PC-3 (cell line): ENCODE measurements around the gene FOXI3. TPM values are rescaled to one million over a fixed set of nuclear protein-coding genes. Genes with fewer than 3 reads are reported as not detected.
"Not testable (repeated sequence)": the region's sequence is repeated elsewhere in the genome, so short reads cannot be mapped to it uniquely, and the experiment has no call there.

Experiments
- ATAC-seq: fragments of 200-7000 bp; cut with Tn5 transposase; 2 replicates; pipeline ENCODE4 v1.9.1; 2020; ENCODE audit warnings: mild to moderate bottlenecking, moderate library complexity
- BruUV-seq: library from RNA; stranded (reverse); fragments of 400-500 nt; replicated peaks from 2 replicates; lab custom pipeline; 2021; lab: Mats Ljungman, UMichigan
- CTCF ChIA-PET: fragments of 300-600 bp; sonication (Branson Sonifier 250); formaldehyde crosslinking; loops from one replicate; lab custom pipeline; 2022; ENCODE audit warnings: antibody characterized with exemption; lab: Charles Lee
- POLR2A ChIA-PET: fragments of 300-600 bp; sonication (Branson Sonifier 250); formaldehyde crosslinking; loops from one replicate; lab custom pipeline; 2022; ENCODE audit warnings: antibody characterized with exemption; ENCODE audit not compliant: unreplicated experiment; lab: Charles Lee
- DNase-seq: peaks from one replicate; pipeline ENCODE4 v3.0.0-alpha.2; 2015
- H2AFZ ChIP-seq: fragments of 300-600 bp; sonication (generic); 2 replicates; pipeline ENCODE4 v1.6.0; 2016; ENCODE audit warnings: antibody characterized with exemption, low read length
- H3F3A ChIP-seq: fragments of 300-600 bp; sonication (generic); one replicate; pipeline ENCODE4 v1.6.0; 2017; ENCODE audit warnings: antibody characterized with exemption, low read length, control low read depth, mild to moderate bottlenecking; ENCODE audit not compliant: unreplicated experiment
- H3K27ac ChIP-seq: fragments of 300-600 bp; sonication (generic); 2 replicates; pipeline ENCODE4 v1.5.1; 2016; ENCODE audit warnings: mild to moderate bottlenecking, low read length
- H3K27me3 ChIP-seq: fragments of 300-600 bp; sonication (generic); 2 replicates; pipeline ENCODE4 v1.6.1; 2016; ENCODE audit warnings: low read length, mixed read lengths
- H3K36me3 ChIP-seq: fragments of 300-600 bp; sonication (generic); 2 replicates; pipeline ENCODE4 v1.6.1; 2016; ENCODE audit warnings: low read depth, mixed run types, low read length, mixed read lengths
- H3K4me1 ChIP-seq: fragments of 300-600 bp; sonication (generic); 2 replicates; pipeline ENCODE4 v1.5.1; 2016; ENCODE audit warnings: low read length; ENCODE audit not compliant: insufficient read depth
- H3K4me2 ChIP-seq: fragments of 300-600 bp; sonication (generic); 2 replicates; pipeline ENCODE4 v1.6.0; 2016; ENCODE audit warnings: low read length
- H3K4me3 ChIP-seq: fragments of 300-600 bp; sonication (generic); 2 replicates; pipeline ENCODE4 v1.5.1; 2016; ENCODE audit warnings: mild to moderate bottlenecking, low read length, mixed read lengths
- H3K79me2 ChIP-seq: fragments of 300-600 bp; sonication (generic); 2 replicates; pipeline ENCODE4 v1.6.1; 2017; ENCODE audit warnings: low read length, mixed read lengths
- H3K9ac ChIP-seq: fragments of 300-600 bp; sonication (generic); 2 replicates; pipeline ENCODE4 v1.6.0; 2016; ENCODE audit warnings: mild to moderate bottlenecking, low read length
- H3K9me2 ChIP-seq: fragments of 300-600 bp; sonication (generic); replicated peaks from 2 replicates; pipeline ENCODE4 v1.6.1; 2016; ENCODE audit warnings: mixed run types, low read length, mixed read lengths
- H3K9me3 ChIP-seq: fragments of 300-600 bp; sonication (generic); 2 replicates; pipeline ENCODE4 v1.6.1; 2016; ENCODE audit warnings: low read length, mixed read lengths
- H4K20me1 ChIP-seq: fragments of 300-600 bp; sonication (generic); 2 replicates; pipeline ENCODE4 v1.6.1; 2016; ENCODE audit warnings: low read length, mixed read lengths
- CTCF ChIP-seq: fragments of 300-600 bp; sonication (generic); conservative IDR thresholded peaks from 2 replicates; pipeline ENCODE4 v1.5.1; 2017; ENCODE audit warnings: antibody characterized with exemption, low read depth, mild to moderate bottlenecking, low read length
- EZH2 ChIP-seq: fragments of 300-600 bp; sonication (generic); IDR thresholded peaks from one replicate; pipeline ENCODE4 v1.6.1; 2017; ENCODE audit warnings: antibody characterized with exemption, mild to moderate bottlenecking, low read length; ENCODE audit not compliant: unreplicated experiment
- EZH2phosphoT487 ChIP-seq: fragments of 300-600 bp; sonication (generic); IDR thresholded peaks from 2 replicates; pipeline ENCODE4 v1.6.1; 2018; ENCODE audit warnings: mild to moderate bottlenecking, antibody characterized with exemption, low read length, borderline replicate concordance
- intact Hi-C: fragments of 100-400 bp; cut with micrococcal nuclease; formaldehyde crosslinking; loops from 2 replicates; pipeline ENCODE4 v1.9.0; 2023
- total RNA-seq: library from RNA; depleted of rRNA; stranded (reverse); fragments of >200 nt; gene quantifications from 2 replicates; pipeline ENCODE4 v1.2.3, GENCODE V29; 2014

Gene FOXI3
- total RNA-seq, 1 experiment from 2014 or later: not detected

GRCh38 chr2:88416016-88416663 is 36.4 kb downstream of the FOXI3 start:
- Histone ChIP-seq H4K20me1 (no peaks in the 10 kb centered on the region), H3K27me3 (peaks cover 73% of the 10 kb centered on the region), H3K27ac (no peak overlapping the region), H3F3A (no peaks in the 10 kb centered on the region), H3K4me3 (no peak overlapping the region), H3K4me2 (no peak overlapping the region), H2AFZ (no peak overlapping the region), H3K4me1 (no peaks in the 10 kb centered on the region), H3K79me2 (no peaks in the 10 kb centered on the region), H3K36me3 (no peaks in the 10 kb centered on the region), H3K9ac (no peak overlapping the region), H3K9me3 (no peaks in the 10 kb centered on the region), H3K9me2 (no peaks in the 10 kb centered on the region)
- intact Hi-C loops: no loop called here
- POLR2A ChIA-PET: no interaction called here
- no peak for DNase-seq
- no peak for ATAC-seq
- no TSS peak for BruUV-seq
- no peak for TF ChIP-seq CTCF
- TF ChIP-seq EZH2phosphoT487: no peak
- no peak for TF ChIP-seq EZH2
- CTCF ChIA-PET: no interaction called here

GRCh38 chr2:88408870-88409269 is 43.6 kb downstream of the FOXI3 start:
- H3K4me3 ChIP-seq, ATAC-seq, H3K79me2 ChIP-seq, H3K36me3 ChIP-seq, POLR2A ChIA-PET, H3F3A ChIP-seq, BruUV-seq, H3K9ac ChIP-seq, CTCF ChIA-PET, H3K27ac ChIP-seq, intact Hi-C loops, H2AFZ ChIP-seq, H3K4me2 ChIP-seq, H4K20me1 ChIP-seq, H3K9me3 ChIP-seq, H3K9me2 ChIP-seq, H3K4me1 ChIP-seq, DNase-seq: not testable (repeated sequence)
- H3K27me3 ChIP-seq: peaks cover 65% of the 10 kb centered on the region

- Histone ChIP-seq H2AFZ (no peak overlapping the region), H3K27ac (no peak overlapping the region), H3K4me1 (no peaks in the 10 kb centered on the region), H3K4me2 (no peak overlapping the region), H3K9ac (no peak overlapping the region), H3K36me3 (no peaks in the 10 kb centered on the region), H4K20me1 (no peaks in the 10 kb centered on the region), H3K9me2 (no peaks in the 10 kb centered on the region), H3K9me3 (no peaks in the 10 kb centered on the region), H3K79me2 (no peaks in the 10 kb centered on the region), H3K4me3 (no peak overlapping the region), H3K27me3 (peaks cover 50% of the 10 kb centered on the region), H3F3A (no peaks in the 10 kb centered on the region)
- intact Hi-C loops: no loop called here
- ChIA-PET CTCF (no interaction called here), POLR2A (no interaction called here)
- TF ChIP-seq EZH2phosphoT487: no peak
- TF ChIP-seq CTCF: no peak
- TF ChIP-seq EZH2: no peak
- no peak for ATAC-seq
- no TSS peak for BruUV-seq
- no peak for DNase-seq
These were observed 52.3 kb downstream of the FOXI3 start for GRCh38 chr2:88400037-88400767.
